Measurements from ENCODE around the gene SERPINB12. TPM values are rescaled to one million over a fixed set of nuclear protein-coding genes. Genes with fewer than 3 reads are reported as not detected.

SERPINB12 gene
- total and polyA plus RNA-seq, 8 donors = not detected

- Histone ChIP-seq H3K4me1 (no peaks in the 10 kb centered on the region), H3K4me3 (no peak overlapping the region), H3K27me3 (no peaks in the 10 kb centered on the region), H3K27ac (no peak overlapping the region), H3K9me3 (no peaks in the 10 kb centered on the region), H3K36me3 (no peaks in the 10 kb centered on the region)
- DNase-seq = no peak
- intact Hi-C loops (cut with DNase I; ENCODE audit: low total_unique reads) = loop anchor here (10.0 kb wide), 1 partner anchor 298 kb away; no protein-coding TSS in a partner anchor
- TF ChIP-seq CTCF (IDR thresholded peaks at IDR 0.05) (no peak), EP300 (IDR thresholded peaks at IDR 0.05) (no peak), POLR2A (IDR thresholded peaks at IDR 0.05) (no peak), POLR2AphosphoS5 (IDR thresholded peaks at IDR 0.05) (no peak)
Measured at GRCh38 chr18:63527251-63527650, 14.9 kb upstream of the SERPINB12 start.

- DNase-seq = no peak
- Histone ChIP-seq H3K36me3 (no peaks in the 10 kb centered on the region), H3K27ac (no peak overlapping the region), H3K4me1 (no peaks in the 10 kb centered on the region), H3K27me3 (no peaks in the 10 kb centered on the region), H3K9me3 (no peaks in the 10 kb centered on the region), H3K4me3 (no peak overlapping the region)
- intact Hi-C loops (cut with DNase I; ENCODE audit: low total_unique reads) = loop anchor here (10.0 kb wide), 1 partner anchor 296 kb away; no protein-coding TSS in a partner anchor
- 40 to 60% (median 55%) methylated on average over 5 of the region's 5 CpGs for WGBS, 5 donors
- TF ChIP-seq POLR2A (IDR thresholded peaks at IDR 0.05) (no peak), EP300 (IDR thresholded peaks at IDR 0.05) (no peak), CTCF (IDR thresholded peaks at IDR 0.05) (no peak), POLR2AphosphoS5 (IDR thresholded peaks at IDR 0.05) (no peak)
Measured at GRCh38 chr18:63528863-63529492, 13.2 kb upstream of the SERPINB12 start.

- Histone ChIP-seq H3K4me1 (no peaks in the 10 kb centered on the region), H3K27ac (no peak overlapping the region), H3K36me3 (no peaks in the 10 kb centered on the region), H3K27me3 (no peaks in the 10 kb centered on the region), H3K9me3 (no peaks in the 10 kb centered on the region), H3K4me3 (no peak overlapping the region)
- WGBS, 5 donors = 83 to 89% (median 86%) methylated on average over 2 of the region's 2 CpGs
- TF ChIP-seq POLR2AphosphoS5 (IDR thresholded peaks at IDR 0.05) (no peak), EP300 (IDR thresholded peaks at IDR 0.05) (no peak), POLR2A (IDR thresholded peaks at IDR 0.05) (no peak), CTCF (IDR thresholded peaks at IDR 0.05) (no peak)
- no peak for DNase-seq
- intact Hi-C loops (cut with DNase I; ENCODE audit: low total_unique reads) = no loop called here
Measured at GRCh38 chr18:63532471-63532870, 9.7 kb upstream of the SERPINB12 start.

GRCh38 chr18:63534615-63535014 lies 7.6 kb upstream of the SERPINB12 start:
- H3K9me3 ChIP-seq = no peaks in the 10 kb centered on the region
- intact Hi-C loops (cut with DNase I; ENCODE audit: low total_unique reads) = no loop called here
- H3K27me3 ChIP-seq = no peaks in the 10 kb centered on the region
- H3K4me1 ChIP-seq = no peaks in the 10 kb centered on the region
- H3K36me3 ChIP-seq = no peaks in the 10 kb centered on the region
- 55 to 66% (median 65%) methylated on average over 4 of the region's 4 CpGs for WGBS, 5 donors
- H3K27ac ChIP-seq = no peak overlapping the region
- no peak overlapping the region for H3K4me3 ChIP-seq
- no peak for DNase-seq
- TF ChIP-seq EP300 (IDR thresholded peaks at IDR 0.05) = no peak
- no peak for TF ChIP-seq POLR2AphosphoS5 (IDR thresholded peaks at IDR 0.05)
- no peak for TF ChIP-seq CTCF (IDR thresholded peaks at IDR 0.05)
- TF ChIP-seq POLR2A (IDR thresholded peaks at IDR 0.05) = no peak

Measured in stomach (tissue), 9 donors.